Measurements from ENCODE around the gene LONP2. TPM values are rescaled to one million over a fixed set of nuclear protein-coding genes. Genes with fewer than 3 reads are reported as not detected.

Gene LONP2
- total and polyA plus RNA-seq, 10 of the 15 experiments (the other 5 are each of a cell fraction or from before 2014, with no cell fraction given), result 8.3 to 48.0 (median 34.8) TPM

GRCh38 chr16:48369765-48370164 is 125.7 kb downstream of the LONP2 start:
- POLR2A ChIA-PET, result interaction anchor here (0.8 to 1.8 kb wide), 2 partner anchors 11 to 14 kb away, joined by 3 to 8 read pairs; no protein-coding TSS in a partner anchor
- H3K9me3 ChIP-seq (replicated peaks; ENCODE audit: control insufficient read depth, insufficient read depth, low read length), result no peaks in the 10 kb centered on the region
- H3K4me1 ChIP-seq (ENCODE audit: control insufficient read depth, insufficient read depth, low read length), result peaks cover 12% of the 10 kb centered on the region
- no peaks in the 10 kb centered on the region for H3K36me3 ChIP-seq (ENCODE audit: control insufficient read depth in 2 of 2, insufficient read depth in 2 of 2, low read length in 1 of 2)
- in situ Hi-C loops (cut with MboI), result no loop called here
- H3K4me2 ChIP-seq (ENCODE audit: control insufficient read depth, insufficient read depth), result no peak overlapping the region
- RAD21 ChIA-PET (ENCODE audit: unreplicated experiment), result interaction anchor here (1.0 to 1.7 kb wide), 7 partner anchors 10 to 260 kb away, joined by 3 to 9 read pairs (median 3); no protein-coding TSS in a partner anchor
- CTCF ChIA-PET, result interaction anchor here (0.9 to 3.8 kb wide), 9 partner anchors 9 to 261 kb away, joined by 3 to 14 read pairs (median 4); no protein-coding TSS in a partner anchor
- no peaks in the 10 kb centered on the region for H4K20me1 ChIP-seq (ENCODE audit: control insufficient read depth, insufficient read depth)
- no peak overlapping the region for H3K9ac ChIP-seq (ENCODE audit: control insufficient read depth, insufficient read depth, low read length)
- no peaks in the 10 kb centered on the region for H3K27me3 ChIP-seq (replicated peaks in 1 of 2; ENCODE audit: control insufficient read depth in 2 of 2, insufficient read depth in 2 of 2, low read length in 1 of 2)
- FAIRE-seq, result no peak
- TF ChIP-seq SMC3 (IDR thresholded peaks at IDR 0.05; ENCODE audit: borderline replicate concordance, low read length), result no peak
- no peak for TF ChIP-seq ZNF207 (IDR thresholded peaks at IDR 0.05; ENCODE audit: borderline replicate concordance)
- TF ChIP-seq SMARCA5 (IDR thresholded peaks at IDR 0.05), result no peak
- TF ChIP-seq KLF5 (IDR thresholded peaks at IDR 0.05; ENCODE audit: partially characterized antibody), result no peak
- TF ChIP-seq, protein P1, sequence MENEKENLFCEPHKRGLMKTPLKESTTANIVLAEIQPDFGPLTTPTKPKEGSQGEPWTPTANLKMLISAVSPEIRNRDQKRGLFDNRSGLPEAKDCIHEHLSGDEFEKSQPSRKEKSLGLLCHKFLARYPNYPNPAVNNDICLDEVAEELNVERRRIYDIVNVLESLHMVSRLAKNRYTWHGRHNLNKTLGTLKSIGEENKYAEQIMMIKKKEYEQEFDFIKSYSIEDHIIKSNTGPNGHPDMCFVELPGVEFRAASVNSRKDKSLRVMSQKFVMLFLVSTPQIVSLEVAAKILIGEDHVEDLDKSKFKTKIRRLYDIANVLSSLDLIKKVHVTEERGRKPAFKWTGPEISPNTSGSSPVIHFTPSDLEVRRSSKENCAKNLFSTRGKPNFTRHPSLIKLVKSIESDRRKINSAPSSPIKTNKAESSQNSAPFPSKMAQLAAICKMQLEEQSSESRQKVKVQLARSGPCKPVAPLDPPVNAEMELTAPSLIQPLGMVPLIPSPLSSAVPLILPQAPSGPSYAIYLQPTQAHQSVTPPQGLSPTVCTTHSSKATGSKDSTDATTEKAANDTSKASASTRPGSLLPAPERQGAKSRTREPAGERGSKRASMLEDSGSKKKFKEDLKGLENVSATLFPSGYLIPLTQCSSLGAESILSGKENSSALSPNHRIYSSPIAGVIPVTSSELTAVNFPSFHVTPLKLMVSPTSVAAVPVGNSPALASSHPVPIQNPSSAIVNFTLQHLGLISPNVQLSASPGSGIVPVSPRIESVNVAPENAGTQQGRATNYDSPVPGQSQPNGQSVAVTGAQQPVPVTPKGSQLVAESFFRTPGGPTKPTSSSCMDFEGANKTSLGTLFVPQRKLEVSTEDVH (IDR thresholded peaks at IDR 0.05; ENCODE audit: low read depth, partially characterized antibody), result no peak
- no peak for TF ChIP-seq KAT2A (conservative IDR thresholded peaks at IDR 0.05; ENCODE audit: control insufficient read depth, low read depth, low read length)
- TF ChIP-seq FOS (IDR thresholded peaks at IDR 0.05; ENCODE audit: borderline replicate concordance, extremely low read depth, insufficient read length), result no peak
- H3K79me2 ChIP-seq (ENCODE audit: control insufficient read depth, insufficient read depth, low read length), result peaks cover 84% of the 10 kb centered on the region
- no peak for ATAC-seq
- no peak overlapping the region for H3K4me3 ChIP-seq
- no peak overlapping the region for H3K27ac ChIP-seq (ENCODE audit: control insufficient read depth, insufficient read depth)
- DNase-seq (ENCODE audit: low read depth, low spot score), result no peak
- WGBS (ENCODE audit: insufficient coverage, insufficient replicate concordance, low lambda C conversion rate, missing lambda C conversion rate), result 100% methylated on average over 1 of the region's 1 CpG
- no peak overlapping the region for H2AFZ ChIP-seq (ENCODE audit: control insufficient read depth, low read depth, low read length)
- SMC1A ChIA-PET (ENCODE audit: uncharacterized antibody, unreplicated experiment), result interaction anchor here (0.9 to 7.5 kb wide), 6 partner anchors 9 to 253 kb away, joined by 3 to 112 read pairs (median 4); partner anchors contain the start of gene SIAH1
- no TSS peak for BruUV-seq (replicated peaks)
- intact Hi-C loops (cut with micrococcal nuclease; ENCODE audit: unreplicated experiment), result loop anchor here (5.0 kb wide), 2 partner anchors 88 to 168 kb away; no protein-coding TSS in a partner anchor
